HG02970 (cell line): ENCODE measurements around the gene FGF23.

ENCODE experiments used
- ATAC-seq: cut with Tn5 transposase; IDR thresholded peaks from one replicate; pipeline ENCODE4 v1.9.1; 2021; ENCODE audit warnings: mild to moderate bottlenecking, moderate library complexity, moderate number of reproducible peaks; ENCODE audit not compliant: unreplicated experiment, low FRiP score

Gene FGF23

DNA sequence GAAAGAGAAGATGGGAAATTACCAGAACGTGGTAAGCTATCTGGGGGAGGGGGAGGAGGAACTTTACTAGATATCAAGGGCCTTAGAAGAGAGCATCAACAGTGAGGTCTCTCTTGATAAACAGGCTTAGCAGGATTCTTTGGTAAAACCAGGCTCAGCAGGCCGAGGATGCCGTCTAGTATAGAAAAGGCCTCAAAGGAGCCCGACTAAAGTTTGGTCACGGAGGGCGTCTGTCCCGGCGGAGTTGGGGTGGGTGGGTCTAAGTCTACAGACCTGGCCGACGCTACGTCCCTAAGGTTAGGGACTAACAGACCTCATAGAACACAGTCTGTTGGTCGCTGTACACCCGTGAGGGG is 59.0 kb downstream of the FGF23 start:
- ATAC-seq: peak; percentile 35
